NB4 (cell line): ENCODE measurements around the gene SGPL1.

ENCODE experiments used
- POLR2A ChIP-seq: IDR thresholded peaks from 2 replicates; pipeline ENCODE4 v1.6.1; 2011; ENCODE audit warnings: mild to moderate bottlenecking; ENCODE audit not compliant: insufficient read length; ENCODE audit errors: extremely low read depth
- TF ChIP-seq, protein P1 (sequence below): IDR thresholded peaks from one replicate; pipeline ENCODE4 v1.5.1; 2012; ENCODE audit warnings: low read depth, low read length
- TF ChIP-seq, protein P2 (sequence below): IDR thresholded peaks from 2 replicates; pipeline ENCODE4 v1.6.1; 2011; ENCODE audit warnings: low read depth, low read length

DNA sequence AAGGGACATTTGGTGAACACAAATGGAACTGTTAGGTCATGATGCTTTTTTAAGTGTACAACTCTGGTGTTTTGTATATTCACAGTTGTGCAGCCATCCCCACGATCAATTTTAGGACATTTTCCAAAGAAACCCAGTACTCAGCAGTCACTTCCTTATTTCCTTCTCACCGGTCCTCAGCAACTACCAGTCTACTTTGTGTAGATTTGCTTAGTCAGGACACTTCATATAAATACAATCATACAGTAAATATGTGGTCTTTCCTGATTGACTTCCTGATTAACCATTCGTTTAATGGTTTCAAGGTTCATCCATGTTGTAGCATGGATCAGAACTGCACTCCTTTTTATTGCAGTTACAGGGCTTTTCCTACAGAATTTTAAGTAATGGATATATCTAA lies 14.4 kb downstream of the SGPL1 start:
- TF ChIP-seq, protein P1, sequence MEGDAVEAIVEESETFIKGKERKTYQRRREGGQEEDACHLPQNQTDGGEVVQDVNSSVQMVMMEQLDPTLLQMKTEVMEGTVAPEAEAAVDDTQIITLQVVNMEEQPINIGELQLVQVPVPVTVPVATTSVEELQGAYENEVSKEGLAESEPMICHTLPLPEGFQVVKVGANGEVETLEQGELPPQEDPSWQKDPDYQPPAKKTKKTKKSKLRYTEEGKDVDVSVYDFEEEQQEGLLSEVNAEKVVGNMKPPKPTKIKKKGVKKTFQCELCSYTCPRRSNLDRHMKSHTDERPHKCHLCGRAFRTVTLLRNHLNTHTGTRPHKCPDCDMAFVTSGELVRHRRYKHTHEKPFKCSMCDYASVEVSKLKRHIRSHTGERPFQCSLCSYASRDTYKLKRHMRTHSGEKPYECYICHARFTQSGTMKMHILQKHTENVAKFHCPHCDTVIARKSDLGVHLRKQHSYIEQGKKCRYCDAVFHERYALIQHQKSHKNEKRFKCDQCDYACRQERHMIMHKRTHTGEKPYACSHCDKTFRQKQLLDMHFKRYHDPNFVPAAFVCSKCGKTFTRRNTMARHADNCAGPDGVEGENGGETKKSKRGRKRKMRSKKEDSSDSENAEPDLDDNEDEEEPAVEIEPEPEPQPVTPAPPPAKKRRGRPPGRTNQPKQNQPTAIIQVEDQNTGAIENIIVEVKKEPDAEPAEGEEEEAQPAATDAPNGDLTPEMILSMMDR = no peak
- no peak for TF ChIP-seq POLR2A
- TF ChIP-seq, protein P2, sequence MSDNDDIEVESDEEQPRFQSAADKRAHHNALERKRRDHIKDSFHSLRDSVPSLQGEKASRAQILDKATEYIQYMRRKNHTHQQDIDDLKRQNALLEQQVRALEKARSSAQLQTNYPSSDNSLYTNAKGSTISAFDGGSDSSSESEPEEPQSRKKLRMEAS = no peak
